Rectal smooth muscle tissue (tissue), 1 donor: ENCODE measurements around the gene RAMAC.

ENCODE experiments used
- H3K27ac ChIP-seq: one replicate; pipeline ENCODE4 v1.7.0; 2013; ENCODE audit warnings: low read depth, low read length, inconsistent platforms
- H3K27me3 ChIP-seq: one replicate; pipeline ENCODE4 v1.7.0; 2013; ENCODE audit warnings: low read length; ENCODE audit not compliant: control insufficient read depth, insufficient read depth
- H3K36me3 ChIP-seq: one replicate; pipeline ENCODE4 v1.7.0; 2013; ENCODE audit warnings: low read length; ENCODE audit not compliant: control insufficient read depth, insufficient read depth
- H3K4me1 ChIP-seq: one replicate; pipeline ENCODE4 v1.7.0; 2013; ENCODE audit warnings: low read length; ENCODE audit not compliant: control insufficient read depth, insufficient read depth
- H3K4me3 ChIP-seq: one replicate; pipeline ENCODE4 v1.7.0; 2013; ENCODE audit warnings: low read length
- H3K9ac ChIP-seq: one replicate; pipeline ENCODE4 v1.7.0; 2013; ENCODE audit warnings: low read length

The RAMAC gene

GRCh38 chr15:82951472-82952157, 34.4 kb upstream of the RAMAC start:
- Histone ChIP-seq H3K4me1 (no peaks in the 10 kb centered on the region), H3K27me3 (peaks cover 3% of the 10 kb centered on the region), H3K4me3 (peak overlapping the region; percentile 59), H3K27ac (no peak overlapping the region), H3K36me3 (no peaks in the 10 kb centered on the region), H3K9ac (no peak overlapping the region)

- Histone ChIP-seq H3K4me3 (peak within 1 kb of the TSS; percentile 59), H3K36me3 (no peaks in the 10 kb centered on the region), H3K4me1 (no peaks in the 10 kb centered on the region), H3K27ac (peak within 1 kb of the TSS; percentile 52), H3K9ac (no peak within 1 kb of the TSS), H3K27me3 (peaks cover 3% of the 10 kb centered on the region)
These were observed 33.6 kb upstream of the RAMAC start, which contains the start of gene HOMER2 for GRCh38 chr15:82952158-82953081. TSS of gene HOMER2 (minus strand) at chr15:82952720. CDS start at chr15:82952535, 185 bp downstream.

- H3K27me3 ChIP-seq: no peaks in the 10 kb centered on the region
- H3K4me1 ChIP-seq: no peaks in the 10 kb centered on the region
- no peak overlapping the region for H3K27ac ChIP-seq
- H3K9ac ChIP-seq: no peak overlapping the region
- no peak overlapping the region for H3K4me3 ChIP-seq
- H3K36me3 ChIP-seq: no peaks in the 10 kb centered on the region
These were observed 27.4 kb upstream of the RAMAC start for GRCh38 chr15:82958638-82959037.

DNA sequence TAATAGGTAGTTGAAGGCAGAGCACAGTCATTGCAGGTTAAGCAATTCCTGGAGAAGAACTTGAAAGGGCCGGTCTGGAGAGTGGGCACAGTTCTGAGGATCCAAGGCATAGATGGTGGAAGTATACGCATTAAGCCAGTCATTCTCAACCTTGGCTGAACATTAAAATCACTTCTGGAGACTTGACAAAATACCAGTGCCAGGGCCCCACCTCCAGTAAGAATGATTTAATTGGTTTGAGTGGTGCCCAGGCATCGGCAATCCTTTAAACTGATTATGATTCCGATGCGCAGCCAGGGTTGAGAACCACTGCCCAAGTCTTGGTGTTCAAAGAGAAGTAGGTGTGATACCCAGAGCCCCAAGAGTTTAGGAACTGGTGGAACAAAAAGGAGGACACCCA, 26.6 kb upstream of the RAMAC start:
- no peak overlapping the region for H3K27ac ChIP-seq
- H3K9ac ChIP-seq: no peak overlapping the region
- H3K4me3 ChIP-seq: no peak overlapping the region
- no peaks in the 10 kb centered on the region for H3K4me1 ChIP-seq
- H3K36me3 ChIP-seq: no peaks in the 10 kb centered on the region
- no peaks in the 10 kb centered on the region for H3K27me3 ChIP-seq

GRCh38 chr15:82960766-82961165, 25.2 kb upstream of the RAMAC start:
- Histone ChIP-seq H3K27ac (no peak overlapping the region), H3K27me3 (no peaks in the 10 kb centered on the region), H3K9ac (no peak overlapping the region), H3K36me3 (no peaks in the 10 kb centered on the region), H3K4me1 (no peaks in the 10 kb centered on the region), H3K4me3 (no peak overlapping the region)

GRCh38 chr15:82963471-82964341, 22.3 kb upstream of the RAMAC start:
- H3K27ac ChIP-seq: no peak overlapping the region
- no peaks in the 10 kb centered on the region for H3K27me3 ChIP-seq
- H3K36me3 ChIP-seq: no peaks in the 10 kb centered on the region
- H3K9ac ChIP-seq: no peak overlapping the region
- H3K4me3 ChIP-seq: no peak overlapping the region
- H3K4me1 ChIP-seq: no peaks in the 10 kb centered on the region

DNA sequence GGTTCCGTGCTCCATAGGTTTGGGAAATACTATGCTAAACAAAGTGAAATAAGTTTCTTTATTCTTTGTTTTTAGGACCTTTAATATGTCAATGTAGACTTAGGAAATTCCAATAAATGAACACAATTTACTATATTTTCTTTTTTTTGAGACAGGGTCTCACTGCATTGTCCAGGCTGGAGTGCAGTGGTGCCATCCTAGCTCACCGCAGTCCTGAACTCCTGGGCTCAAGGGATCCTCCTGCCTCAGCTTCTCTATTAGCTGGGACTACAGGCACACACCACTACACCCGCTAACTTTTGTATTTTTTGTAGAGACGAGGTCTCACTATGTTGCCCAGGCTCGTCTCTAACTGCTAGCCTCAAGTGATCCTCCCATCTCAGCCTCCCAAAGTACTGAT, 21.1 kb upstream of the RAMAC start:
- Histone ChIP-seq H3K4me1 (no peaks in the 10 kb centered on the region), H3K4me3 (no peak overlapping the region), H3K27me3 (no peaks in the 10 kb centered on the region), H3K27ac (no peak overlapping the region), H3K36me3 (no peaks in the 10 kb centered on the region), H3K9ac (no peak overlapping the region)

DNA sequence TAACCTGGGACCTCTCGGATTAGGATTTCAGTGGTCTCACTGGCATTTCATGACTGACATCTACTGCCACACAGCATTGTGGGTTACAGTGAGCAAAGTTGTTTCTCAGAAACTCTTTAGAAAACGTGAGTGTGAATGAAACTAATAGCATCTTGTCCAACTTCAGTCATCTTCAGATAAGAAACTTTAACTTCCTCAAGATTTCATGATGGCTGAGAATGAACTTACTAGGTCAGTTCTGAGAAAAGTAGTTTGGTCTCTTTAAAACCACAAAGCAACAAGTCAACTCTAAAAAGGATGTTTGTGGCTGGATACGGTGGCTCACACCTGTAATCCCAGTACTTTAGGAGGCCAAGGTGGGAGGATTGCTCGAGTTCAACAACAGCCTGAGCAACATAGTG, 19.3 kb upstream of the RAMAC start:
- no peaks in the 10 kb centered on the region for H3K4me1 ChIP-seq
- H3K27me3 ChIP-seq: no peaks in the 10 kb centered on the region
- no peak overlapping the region for H3K27ac ChIP-seq
- H3K9ac ChIP-seq: no peak overlapping the region
- H3K36me3 ChIP-seq: no peaks in the 10 kb centered on the region
- no peak overlapping the region for H3K4me3 ChIP-seq

DNA sequence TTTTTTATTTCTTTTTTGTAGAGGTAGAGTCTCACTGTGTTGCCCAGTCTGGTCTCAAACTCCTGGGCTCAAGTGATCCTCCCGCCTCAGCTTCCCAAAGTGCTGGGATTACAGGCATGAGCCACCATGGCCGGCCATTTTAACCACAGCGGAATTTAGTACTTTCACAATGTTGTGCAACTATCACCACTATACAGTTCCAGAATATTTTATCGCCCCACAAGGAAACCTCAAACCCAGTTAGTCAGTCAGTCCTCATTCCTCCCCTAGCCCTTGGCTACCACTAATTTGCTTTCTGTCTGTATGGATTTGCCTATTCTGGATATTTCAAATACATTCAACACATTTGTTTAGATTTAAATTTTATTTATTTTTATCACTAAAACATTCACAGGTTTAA, 17.9 kb upstream of the RAMAC start:
- H3K27me3 ChIP-seq: no peaks in the 10 kb centered on the region
- H3K36me3 ChIP-seq: no peaks in the 10 kb centered on the region
- no peaks in the 10 kb centered on the region for H3K4me1 ChIP-seq
- H3K27ac ChIP-seq: no peak overlapping the region
- no peak overlapping the region for H3K4me3 ChIP-seq
- H3K9ac ChIP-seq: no peak overlapping the region

- no peaks in the 10 kb centered on the region for H3K36me3 ChIP-seq
- H3K4me1 ChIP-seq: no peaks in the 10 kb centered on the region
- no peak overlapping the region for H3K27ac ChIP-seq
- no peak overlapping the region for H3K4me3 ChIP-seq
- no peaks in the 10 kb centered on the region for H3K27me3 ChIP-seq
- H3K9ac ChIP-seq: no peak overlapping the region
These were observed 16.7 kb upstream of the RAMAC start for GRCh38 chr15:82969353-82969752.

DNA sequence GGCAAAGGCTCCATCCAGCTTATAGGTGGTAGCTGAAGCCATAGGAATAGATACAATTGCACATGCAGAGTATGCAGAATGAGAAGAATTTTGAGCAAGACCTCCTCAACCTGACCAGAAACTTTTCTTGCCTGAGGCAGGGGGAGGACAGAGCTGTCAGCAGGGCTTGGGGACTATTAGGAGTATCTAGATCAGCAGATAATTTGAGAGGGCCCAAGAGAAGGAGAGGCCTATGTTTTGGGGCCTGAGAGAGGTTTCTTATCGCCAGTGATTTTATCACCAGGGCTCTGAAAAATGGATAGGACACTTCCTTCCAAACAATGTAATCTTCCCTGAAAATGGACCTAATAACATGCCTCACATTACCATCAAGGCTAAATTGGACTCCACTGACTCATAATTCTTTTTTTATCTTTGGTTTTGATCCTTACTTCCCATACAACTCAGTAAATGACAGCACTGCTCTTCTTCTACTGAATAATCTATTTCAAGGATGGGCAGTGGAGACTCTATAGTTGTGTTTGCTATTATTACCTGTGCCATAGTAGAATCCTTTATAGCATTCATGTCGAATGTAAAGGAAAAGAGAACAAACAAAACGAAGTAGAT, 15.8 kb upstream of the RAMAC start:
- Histone ChIP-seq H3K36me3 (no peaks in the 10 kb centered on the region), H3K4me3 (no peak overlapping the region), H3K27ac (no peak overlapping the region), H3K27me3 (no peaks in the 10 kb centered on the region), H3K9ac (no peak overlapping the region), H3K4me1 (no peaks in the 10 kb centered on the region)

DNA sequence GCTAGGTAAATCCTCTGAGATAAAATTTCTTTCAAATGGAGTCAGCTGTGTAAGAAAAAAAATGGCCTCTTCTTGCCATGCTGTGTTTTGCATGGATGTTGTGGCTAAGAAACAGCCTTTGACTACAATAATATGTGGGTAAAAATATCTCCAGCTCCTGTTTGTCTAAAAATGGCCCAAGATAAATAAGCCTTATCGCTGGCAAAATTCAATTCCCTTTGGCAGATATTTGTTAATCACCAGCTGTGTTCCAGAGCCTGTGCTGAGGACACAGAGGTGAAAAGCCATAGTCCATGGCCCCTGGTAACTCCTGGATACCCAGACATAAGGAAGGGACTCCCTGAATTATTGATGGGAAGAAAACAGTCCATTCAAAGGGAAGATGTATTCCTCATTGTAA, 15.3 kb upstream of the RAMAC start:
- H3K9ac ChIP-seq: no peak overlapping the region

More for the DNA sequence above, 15.3 kb upstream of the RAMAC start:
- Histone ChIP-seq H3K27ac (no peak overlapping the region), H3K27me3 (no peaks in the 10 kb centered on the region), H3K4me3 (no peak overlapping the region), H3K4me1 (no peaks in the 10 kb centered on the region), H3K36me3 (no peaks in the 10 kb centered on the region)
